ENCODE measurements around the gene PBLD. TPM values are rescaled to one million over a fixed set of nuclear protein-coding genes. Genes with fewer than 3 reads are reported as not detected.

The PBLD gene
- total and polyA plus RNA-seq, 9 of the 15 experiments (the other 6 are each of a cell fraction or from before 2014, with no cell fraction given) = 1.2 to 4.3 (median 2.5) TPM

- no peak for TF ChIP-seq ZNF318 (IDR thresholded peaks at IDR 0.05; ENCODE audit: borderline replicate concordance in 1 of 2, low read depth in 1 of 2)
- peak; percentile 85 for TF ChIP-seq ZNF224 (CRISPR knock-in tag; IDR thresholded peaks at IDR 0.05)
- TF ChIP-seq HSF4 (CRISPR knock-in tag; IDR thresholded peaks at IDR 0.05; ENCODE audit: borderline replicate concordance) = no peak
- TF ChIP-seq HMBOX1 (IDR thresholded peaks at IDR 0.05) = peak; percentile 83; the same call in 1 of the 2 replicates
- no peak; the same call in 1 of the 2 replicates for TF ChIP-seq CC2D1A (IDR thresholded peaks at IDR 0.05)
- peak; percentile 39; the same call in 1 of the 2 replicates for TF ChIP-seq CHAMP1 (IDR thresholded peaks at IDR 0.05)
- TF ChIP-seq ZFP36 (IDR thresholded peaks at IDR 0.05; ENCODE audit: low read depth, low read length, partially characterized antibody) = peak; percentile 35
- TF ChIP-seq FOXO4 (CRISPR knock-in tag; IDR thresholded peaks at IDR 0.05) = 0 out of 2 replicates have a peak, but pooled peaks have one; percentile 63
- 0 out of 2 replicates have a peak, but pooled peaks have one; percentile 27 for TF ChIP-seq ZBTB12 (CRISPR knock-in tag; IDR thresholded peaks at IDR 0.05)
- peak; percentile 85 for TF ChIP-seq DACH1 (IDR thresholded peaks at IDR 0.05; ENCODE audit: partially characterized antibody)
- TF ChIP-seq XRCC5 (IDR thresholded peaks at IDR 0.05; ENCODE audit: low read depth, low read length) = no peak; the same call in 1 of the 2 replicates
Measured at GRCh38 chr10:68331455-68332258, 1.1 kb downstream of the PBLD start, which contains the start of gene HNRNPH3 (continued).
